Testis (tissue), 3 donors: ENCODE measurements around the gene MAST3. TPM values are rescaled to one million over a fixed set of nuclear protein-coding genes. Genes with fewer than 3 reads are reported as not detected.

ENCODE experiments used
- DNase-seq: peaks from one replicate; pipeline ENCODE4 v3.0.0-alpha.2; 2019
- H3K27ac ChIP-seq, 2 donors: fragments of 200-600 bp; sonication (generic); one replicate each; pipeline ENCODE4 v1.5.1; 2019
- H3K27me3 ChIP-seq: fragments of 200-600 bp; sonication (generic); one replicate; pipeline ENCODE4 v1.5.1; 2019
- H3K36me3 ChIP-seq: fragments of 200-600 bp; sonication (generic); one replicate; pipeline ENCODE4 v1.5.1; 2017; ENCODE audit warnings: low read depth; ENCODE audit errors: missing control alignments
- H3K4me1 ChIP-seq: fragments of 200-600 bp; sonication (generic); one replicate; pipeline ENCODE4 v1.5.1; 2019
- H3K4me3 ChIP-seq, 2 donors: fragments of 200-600 bp; sonication (generic); one replicate each; pipeline ENCODE4 v1.5.1; 2017 to 2019
- H3K9me3 ChIP-seq: fragments of 200-600 bp; sonication (generic); one replicate; pipeline ENCODE4 v1.5.1; 2017
- CTCF ChIP-seq, 3 experiments: fragments of 450-650 bp in 2 of 3; fragments of 200-600 bp in 1 of 3; sonication (generic) in 1 of 3; IDR thresholded peaks; one replicate each; pipeline ENCODE4 v1.5.1; 2016 to 2019; ENCODE audit warnings: antibody characterized with exemption in 3 of 3, mild to moderate bottlenecking in 2 of 3, moderate library complexity in 1 of 3
- POLR2A ChIP-seq: fragments of 450-650 bp; IDR thresholded peaks from one replicate; pipeline ENCODE4 v1.6.1; 2017; ENCODE audit warnings: antibody characterized with exemption, mild to moderate bottlenecking, moderate library complexity
- WGBS, 2 donors: methylation state at CpG; one replicate each; pipeline ENCODE4 v1.1.5; 2018; 5-methylcytosine and 5-hydroxymethylcytosine counted together
- intact Hi-C: fragments of 100-400 bp; cut with DNase I; formaldehyde crosslinking; loops from one replicate; pipeline ENCODE4 v1.15.1; 2023; ENCODE audit warnings: low total_unique reads
- polyA plus RNA-seq: library from polyadenylated mRNA; stranded (reverse); fragments of 350-450 nt; fragmentation: Illumina TruSeq; extraction: RNeasy Lipid Tissue Mini Kit (QIAGEN cat#74804); gene quantifications from one replicate; pipeline ENCODE4 v1.2.3, GENCODE V29; 2014; ENCODE audit warnings: low read depth, low replicate concordance; ENCODE audit not compliant: insufficient read depth
- total RNA-seq, 2 donors: library from RNA; depleted of rRNA; stranded (reverse); fragments of >200 nt; gene quantifications; one replicate each; pipeline ENCODE4 v1.2.3, GENCODE V29; 2016

MAST3 gene
- total and polyA plus RNA-seq, 3 donors from 2014 or later = 5.0 to 11.2 (median 9.7) TPM

DNA sequence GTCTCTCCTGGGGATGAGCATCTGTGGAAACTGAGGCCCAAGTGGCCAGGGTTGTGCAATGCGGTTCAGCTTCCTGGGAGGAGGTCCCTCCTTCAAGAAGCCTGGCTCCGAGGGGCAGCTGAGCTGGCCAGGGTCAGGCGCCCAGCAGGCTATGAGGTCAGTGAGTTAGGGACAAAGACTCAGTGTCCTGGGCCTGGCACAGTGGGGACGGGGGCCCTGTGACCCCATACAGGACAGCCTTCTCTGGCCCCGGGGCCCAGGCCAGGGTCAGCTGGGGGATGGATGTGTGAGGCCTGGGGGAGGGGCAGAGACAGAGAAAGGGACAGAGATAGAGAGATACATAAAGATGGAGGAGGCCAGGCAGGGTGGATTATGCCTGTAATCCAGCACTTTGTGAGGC, 7.9 kb upstream of the MAST3 start:
- no peak overlapping the region for H3K27ac ChIP-seq
- no peaks in the 10 kb centered on the region for H3K9me3 ChIP-seq
- H3K27me3 ChIP-seq = no peaks in the 10 kb centered on the region
- WGBS, 2 donors = 83 to 84% methylated on average over 5 of the region's 5 CpGs
- intact Hi-C loops = no loop called here
- no peaks in the 10 kb centered on the region for H3K36me3 ChIP-seq
- no peak overlapping the region for H3K4me3 ChIP-seq
- TF ChIP-seq CTCF (IDR thresholded peaks at IDR 0.05) (no peak), POLR2A (no peak)
- DNase-seq = no peak
- no peaks in the 10 kb centered on the region for H3K4me1 ChIP-seq

GRCh38 chr19:18090545-18091216, 6.9 kb upstream of the MAST3 start:
- no peak overlapping the region for H3K27ac ChIP-seq
- DNase-seq = no peak
- H3K4me3 ChIP-seq = no peak overlapping the region
- H3K27me3 ChIP-seq = no peaks in the 10 kb centered on the region
- TF ChIP-seq CTCF (IDR thresholded peaks at IDR 0.05) = no peak
- no peak for TF ChIP-seq POLR2A
- no peaks in the 10 kb centered on the region for H3K9me3 ChIP-seq
- H3K4me1 ChIP-seq = no peaks in the 10 kb centered on the region
- H3K36me3 ChIP-seq = no peaks in the 10 kb centered on the region
- intact Hi-C loops = no loop called here
- 68 to 77% methylated on average over 8 to 12 of the region's 12 CpGs for WGBS, 2 donors

DNA sequence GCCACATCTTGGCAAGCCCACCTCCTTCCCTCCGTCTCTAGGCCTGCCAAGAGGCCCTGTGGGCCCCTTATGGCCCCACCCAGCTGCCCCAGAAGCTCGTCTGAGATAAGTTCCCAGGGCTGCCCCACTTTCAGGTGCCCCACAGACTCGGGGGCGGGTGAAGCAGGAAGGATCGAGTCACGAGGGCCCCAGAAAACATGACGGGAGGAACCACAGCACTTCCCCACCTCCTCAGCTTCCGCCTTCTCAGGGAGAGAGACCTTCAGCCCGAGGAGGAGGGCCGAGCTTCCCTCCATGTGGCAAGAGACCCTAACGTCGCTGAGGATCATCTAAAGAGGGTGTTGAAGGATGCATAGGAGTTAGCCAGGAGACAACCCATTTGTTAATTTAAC, 6.4 kb upstream of the MAST3 start:
- Histone ChIP-seq H3K36me3 (no peaks in the 10 kb centered on the region), H3K4me1 (no peaks in the 10 kb centered on the region), H3K4me3 (no peak overlapping the region), H3K27me3 (no peaks in the 10 kb centered on the region), H3K9me3 (no peaks in the 10 kb centered on the region), H3K27ac (no peak overlapping the region)
- 67 to 70% methylated on average over 11 to 12 of the region's 12 CpGs for WGBS, 2 donors
- no peak for TF ChIP-seq POLR2A
- no peak for TF ChIP-seq CTCF (IDR thresholded peaks at IDR 0.05)
- intact Hi-C loops = no loop called here
- peak; percentile 49 for DNase-seq

DNA sequence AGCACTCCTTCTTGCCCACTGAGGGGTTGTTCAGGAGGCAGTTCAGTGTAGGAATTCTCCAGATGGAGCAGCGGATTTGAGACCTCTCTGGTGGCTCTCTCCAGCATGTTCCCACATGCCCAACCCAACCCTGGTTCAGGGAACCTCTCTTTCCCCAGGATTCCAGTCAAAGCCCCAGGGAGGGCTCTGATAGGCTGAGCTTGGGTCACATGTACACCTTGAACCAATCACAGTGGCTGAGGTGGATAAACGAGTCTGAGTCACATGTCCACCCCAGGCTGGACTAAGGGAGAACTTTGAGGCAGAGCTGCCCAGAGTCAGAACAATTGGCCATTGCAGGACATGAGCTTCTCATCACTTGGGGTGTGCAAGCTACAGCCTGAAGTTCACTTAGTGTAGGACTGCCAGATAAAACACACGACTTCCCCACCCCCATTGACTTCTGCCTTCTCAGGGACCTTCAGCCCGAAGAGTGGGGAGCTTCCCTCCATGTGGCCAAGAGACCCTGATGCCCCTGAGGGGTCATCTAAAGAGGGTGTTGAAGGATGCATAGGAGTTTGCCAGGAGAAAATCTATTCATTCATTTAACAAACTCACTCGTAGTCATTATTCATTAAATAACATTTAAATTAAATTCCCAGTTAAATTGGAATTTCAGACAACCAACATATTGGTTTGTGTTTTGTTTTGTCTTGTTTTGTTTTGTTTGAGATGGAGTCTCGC, 4.0 kb upstream of the MAST3 start:
- intact Hi-C loops = no loop called here
- Histone ChIP-seq H3K27me3 (no peaks in the 10 kb centered on the region), H3K4me1 (no peaks in the 10 kb centered on the region), H3K27ac (no peak overlapping the region), H3K36me3 (no peaks in the 10 kb centered on the region), H3K9me3 (no peaks in the 10 kb centered on the region), H3K4me3 (no peak overlapping the region)
- peak; percentile 62 for DNase-seq
- WGBS, 2 donors = 44 to 55% methylated on average over 6 of the region's 6 CpGs
- TF ChIP-seq CTCF (IDR thresholded peaks at IDR 0.05) (no peak), POLR2A (no peak)
